ENCODE measurements around the gene C2CD2.

C2CD2 gene

GRCh38 chr21:41967708-41968107, 13.9 kb upstream of the C2CD2 start:
- no peak for DNase-seq (ENCODE audit: insufficient read length, low spot score)
- TF ChIP-seq TAF1 (IDR thresholded peaks at IDR 0.05; ENCODE audit: low read depth, low read length) (no peak), POLR2A (IDR thresholded peaks at IDR 0.05; ENCODE audit: low read depth, low read length) (no peak), POLR2AphosphoS5 (IDR thresholded peaks at IDR 0.05; ENCODE audit: low read depth, low read length) (no peak), PAX5 (IDR thresholded peaks at IDR 0.05; ENCODE audit: insufficient read depth, low read length, severe bottlenecking) (no peak), SPI1 (IDR thresholded peaks at IDR 0.05; ENCODE audit: low read depth, low read length) (no peak), POU2F2 (IDR thresholded peaks at IDR 0.05; ENCODE audit: low read depth, low read length) (no peak)
- no peak for FAIRE-seq

- TF ChIP-seq POLR2A (IDR thresholded peaks at IDR 0.05; ENCODE audit: low read depth, low read length) (no peak), PAX5 (IDR thresholded peaks at IDR 0.05; ENCODE audit: insufficient read depth, low read length, severe bottlenecking) (no peak), POLR2AphosphoS5 (IDR thresholded peaks at IDR 0.05; ENCODE audit: low read depth, low read length) (no peak), POU2F2 (IDR thresholded peaks at IDR 0.05; ENCODE audit: low read depth, low read length) (no peak), TAF1 (IDR thresholded peaks at IDR 0.05; ENCODE audit: low read depth, low read length) (no peak), SPI1 (IDR thresholded peaks at IDR 0.05; ENCODE audit: low read depth, low read length) (no peak)
- FAIRE-seq (no peak), DNase-seq (ENCODE audit: insufficient read length, low spot score) (no peak)
These were observed 13.2 kb upstream of the C2CD2 start for GRCh38 chr21:41966872-41967621.

- TF ChIP-seq POLR2A (IDR thresholded peaks at IDR 0.05; ENCODE audit: low read depth, low read length) (no peak), POU2F2 (IDR thresholded peaks at IDR 0.05; ENCODE audit: low read depth, low read length) (no peak), SPI1 (IDR thresholded peaks at IDR 0.05; ENCODE audit: low read depth, low read length) (no peak), POLR2AphosphoS5 (IDR thresholded peaks at IDR 0.05; ENCODE audit: low read depth, low read length) (no peak), PAX5 (IDR thresholded peaks at IDR 0.05; ENCODE audit: insufficient read depth, low read length, severe bottlenecking) (no peak), TAF1 (IDR thresholded peaks at IDR 0.05; ENCODE audit: low read depth, low read length) (no peak)
- no peak for FAIRE-seq
- no peak for DNase-seq (ENCODE audit: insufficient read length, low spot score)
These were observed 12.4 kb upstream of the C2CD2 start for GRCh38 chr21:41966041-41966833.

- no peak for TF ChIP-seq SPI1 (IDR thresholded peaks at IDR 0.05; ENCODE audit: low read depth, low read length)
- no peak for TF ChIP-seq POU2F2 (IDR thresholded peaks at IDR 0.05; ENCODE audit: low read depth, low read length)
- no peak for TF ChIP-seq POLR2AphosphoS5 (IDR thresholded peaks at IDR 0.05; ENCODE audit: low read depth, low read length)
- no peak for TF ChIP-seq POLR2A (IDR thresholded peaks at IDR 0.05; ENCODE audit: low read depth, low read length)
- TF ChIP-seq TAF1 (IDR thresholded peaks at IDR 0.05; ENCODE audit: low read depth, low read length) = no peak
- no peak for TF ChIP-seq PAX5 (IDR thresholded peaks at IDR 0.05; ENCODE audit: insufficient read depth, low read length, severe bottlenecking)
- FAIRE-seq = no peak
- no peak for DNase-seq (ENCODE audit: insufficient read length, low spot score)
These were observed 11.7 kb upstream of the C2CD2 start for GRCh38 chr21:41965461-41966013.

- TF ChIP-seq PAX5 (IDR thresholded peaks at IDR 0.05; ENCODE audit: insufficient read depth, low read length, severe bottlenecking) (no peak), POLR2A (IDR thresholded peaks at IDR 0.05; ENCODE audit: low read depth, low read length) (no peak), POLR2AphosphoS5 (IDR thresholded peaks at IDR 0.05; ENCODE audit: low read depth, low read length) (no peak), POU2F2 (IDR thresholded peaks at IDR 0.05; ENCODE audit: low read depth, low read length) (no peak), SPI1 (IDR thresholded peaks at IDR 0.05; ENCODE audit: low read depth, low read length) (no peak), TAF1 (IDR thresholded peaks at IDR 0.05; ENCODE audit: low read depth, low read length) (no peak)
- DNase-seq (ENCODE audit: insufficient read length, low spot score) = no peak
- FAIRE-seq = peak; percentile 75
These were observed 11.2 kb upstream of the C2CD2 start for GRCh38 chr21:41965045-41965444.

GRCh38 chr21:41964171-41964570, 10.4 kb upstream of the C2CD2 start:
- DNase-seq (ENCODE audit: insufficient read length, low spot score) = no peak
- FAIRE-seq = no peak
- no peak for TF ChIP-seq PAX5 (IDR thresholded peaks at IDR 0.05; ENCODE audit: insufficient read depth, low read length, severe bottlenecking)
- no peak for TF ChIP-seq TAF1 (IDR thresholded peaks at IDR 0.05; ENCODE audit: low read depth, low read length)
- no peak for TF ChIP-seq POLR2A (IDR thresholded peaks at IDR 0.05; ENCODE audit: low read depth, low read length)
- TF ChIP-seq SPI1 (IDR thresholded peaks at IDR 0.05; ENCODE audit: low read depth, low read length) = no peak
- no peak for TF ChIP-seq POLR2AphosphoS5 (IDR thresholded peaks at IDR 0.05; ENCODE audit: low read depth, low read length)
- TF ChIP-seq POU2F2 (IDR thresholded peaks at IDR 0.05; ENCODE audit: low read depth, low read length) = no peak

- FAIRE-seq (no peak), DNase-seq (ENCODE audit: insufficient read length, low spot score) (no peak)
- TF ChIP-seq POU2F2 (IDR thresholded peaks at IDR 0.05; ENCODE audit: low read depth, low read length) = no peak
- TF ChIP-seq PAX5 (IDR thresholded peaks at IDR 0.05; ENCODE audit: insufficient read depth, low read length, severe bottlenecking) = no peak
- TF ChIP-seq SPI1 (IDR thresholded peaks at IDR 0.05; ENCODE audit: low read depth, low read length) = no peak
- no peak for TF ChIP-seq POLR2AphosphoS5 (IDR thresholded peaks at IDR 0.05; ENCODE audit: low read depth, low read length)
- TF ChIP-seq TAF1 (IDR thresholded peaks at IDR 0.05; ENCODE audit: low read depth, low read length) = no peak
- no peak for TF ChIP-seq POLR2A (IDR thresholded peaks at IDR 0.05; ENCODE audit: low read depth, low read length)
These were observed 8.7 kb upstream of the C2CD2 start for GRCh38 chr21:41962425-41962966.

- no peak for TF ChIP-seq TAF1 (IDR thresholded peaks at IDR 0.05; ENCODE audit: low read depth, low read length)
- 0 out of 2 replicates have a peak, but pooled peaks have one; percentile 40 for TF ChIP-seq POU2F2 (IDR thresholded peaks at IDR 0.05; ENCODE audit: low read depth, low read length)
- TF ChIP-seq SPI1 (IDR thresholded peaks at IDR 0.05; ENCODE audit: low read depth, low read length) = no peak
- no peak for TF ChIP-seq POLR2AphosphoS5 (IDR thresholded peaks at IDR 0.05; ENCODE audit: low read depth, low read length)
- FAIRE-seq = no peak
- DNase-seq (ENCODE audit: insufficient read length, low spot score) = no peak
These were observed 7.9 kb upstream of the C2CD2 start for GRCh38 chr21:41961753-41962152.

- DNase-seq (ENCODE audit: insufficient read length, low spot score) (no peak), FAIRE-seq (peak; percentile 13)
- TF ChIP-seq POLR2AphosphoS5 (IDR thresholded peaks at IDR 0.05; ENCODE audit: low read depth, low read length) (no peak), TAF1 (IDR thresholded peaks at IDR 0.05; ENCODE audit: low read depth, low read length) (no peak), POU2F2 (IDR thresholded peaks at IDR 0.05; ENCODE audit: low read depth, low read length) (no peak), SPI1 (IDR thresholded peaks at IDR 0.05; ENCODE audit: low read depth, low read length) (no peak), POLR2A (IDR thresholded peaks at IDR 0.05; ENCODE audit: low read depth, low read length) (no peak), PAX5 (IDR thresholded peaks at IDR 0.05; ENCODE audit: insufficient read depth, low read length, severe bottlenecking) (no peak)
These were observed 7.5 kb upstream of the C2CD2 start for GRCh38 chr21:41961282-41961701.

Data from GM12891 (cell line).